Parathyroid adenoma (tissue), 2 donors: Measurements from ENCODE around the gene TTYH2.
"Not testable (repeated sequence)": the region's sequence is repeated elsewhere in the genome, so short reads cannot be mapped to it uniquely, and the experiment has no call there.

Experiments used
- H2AFZ ChIP-seq: fragments of 300-600 bp; sonication (generic); one replicate; pipeline ENCODE4 v1.7.0; 2017; ENCODE audit warnings: antibody characterized with exemption, mild to moderate bottlenecking
- H3K27ac ChIP-seq: fragments of 300-600 bp; sonication (generic); one replicate; pipeline ENCODE4 v1.7.0; 2017
- H3K27me3 ChIP-seq: fragments of 300-600 bp; sonication (generic); one replicate; pipeline ENCODE4 v1.7.0; 2017; ENCODE audit warnings: low read length; ENCODE audit not compliant: control insufficient read depth, insufficient read depth
- H3K36me3 ChIP-seq: fragments of 300-600 bp; sonication (generic); one replicate; pipeline ENCODE4 v1.7.0; 2017; ENCODE audit warnings: low read length; ENCODE audit not compliant: control insufficient read depth, insufficient read depth
- H3K4me1 ChIP-seq: fragments of 300-600 bp; sonication (generic); one replicate; pipeline ENCODE4 v1.7.0; 2017; ENCODE audit warnings: control low read depth
- H3K4me2 ChIP-seq: fragments of 300-600 bp; sonication (generic); one replicate; pipeline ENCODE4 v1.7.0; 2017; ENCODE audit warnings: low read length
- H3K4me3 ChIP-seq: fragments of 300-600 bp; sonication (generic); one replicate; pipeline ENCODE4 v1.7.0; 2017; ENCODE audit warnings: low read depth, low read length
- H3K79me2 ChIP-seq: fragments of 300-600 bp; sonication (generic); one replicate; pipeline ENCODE4 v1.7.0; 2017; ENCODE audit warnings: control low read depth
- H3K9ac ChIP-seq: fragments of 300-600 bp; sonication (generic); one replicate; pipeline ENCODE4 v1.7.0; 2017; ENCODE audit warnings: mild to moderate bottlenecking
- H3K9me3 ChIP-seq: fragments of 300-600 bp; sonication (generic); one replicate; pipeline ENCODE4 v1.7.0; 2017; ENCODE audit warnings: low read length; ENCODE audit not compliant: control insufficient read depth
- CTCF ChIP-seq: fragments of 300-600 bp; sonication (generic); IDR thresholded peaks from one replicate; pipeline ENCODE4 v1.7.0; 2017; ENCODE audit warnings: antibody characterized with exemption, mild to moderate bottlenecking
- donor health status: primary hyperparathyroidism.

The TTYH2 gene

GRCh38 chr17:74259667-74260524 lies 46.5 kb downstream of the TTYH2 start:
- no peak overlapping the region for H3K27ac ChIP-seq
- H3K36me3 ChIP-seq: no peaks in the 10 kb centered on the region
- H3K9me3 ChIP-seq: no peaks in the 10 kb centered on the region
- no peak for TF ChIP-seq CTCF
- H3K4me2 ChIP-seq: no peak overlapping the region
- H3K4me3 ChIP-seq: no peak overlapping the region
- H2AFZ ChIP-seq: no peak overlapping the region
- H3K9ac ChIP-seq: no peak overlapping the region
- no peaks in the 10 kb centered on the region for H3K4me1 ChIP-seq
- H3K27me3 ChIP-seq: no peaks in the 10 kb centered on the region
- no peaks in the 10 kb centered on the region for H3K79me2 ChIP-seq

GRCh38 chr17:74260525-74260850 lies 47.1 kb downstream of the TTYH2 start:
- no peak for TF ChIP-seq CTCF
- Histone ChIP-seq H3K4me2 (no peak overlapping the region), H3K27me3 (no peaks in the 10 kb centered on the region), H3K79me2 (no peaks in the 10 kb centered on the region), H3K4me3 (no peak overlapping the region), H3K4me1 (no peaks in the 10 kb centered on the region), H3K36me3 (no peaks in the 10 kb centered on the region), H3K9me3 (no peaks in the 10 kb centered on the region), H3K9ac (no peak overlapping the region), H2AFZ (no peak overlapping the region), H3K27ac (no peak overlapping the region)

- Histone ChIP-seq H3K4me1 (no peaks in the 10 kb centered on the region), H3K36me3 (no peaks in the 10 kb centered on the region), H3K9me3 (no peaks in the 10 kb centered on the region), H3K79me2 (no peaks in the 10 kb centered on the region), H3K27me3 (no peaks in the 10 kb centered on the region), H3K4me3 (no peak overlapping the region), H3K9ac (no peak overlapping the region), H3K27ac (no peak overlapping the region), H2AFZ (no peak overlapping the region), H3K4me2 (no peak overlapping the region)
- no peak for TF ChIP-seq CTCF
These were observed 49.2 kb downstream of the TTYH2 start for GRCh38 chr17:74262601-74263000.

- H3K27me3 ChIP-seq, H3K9ac ChIP-seq, H3K4me3 ChIP-seq, H3K27ac ChIP-seq, H3K9me3 ChIP-seq, H3K36me3 ChIP-seq, H3K4me1 ChIP-seq, H3K79me2 ChIP-seq, H3K4me2 ChIP-seq, H2AFZ ChIP-seq: not testable (repeated sequence)
These were observed 53.7 kb downstream of the TTYH2 start for GRCh38 chr17:74267054-74267453.

GRCh38 chr17:74267579-74267978 lies 54.2 kb downstream of the TTYH2 start:
- no peak overlapping the region for H3K4me2 ChIP-seq
- H3K4me1 ChIP-seq: no peaks in the 10 kb centered on the region
- no peaks in the 10 kb centered on the region for H3K9me3 ChIP-seq
- no peaks in the 10 kb centered on the region for H3K36me3 ChIP-seq
- H3K9ac ChIP-seq: no peak overlapping the region
- H3K27me3 ChIP-seq: no peaks in the 10 kb centered on the region
- H3K79me2 ChIP-seq: no peaks in the 10 kb centered on the region
- no peak overlapping the region for H2AFZ ChIP-seq
- H3K27ac ChIP-seq: no peak overlapping the region
- no peak for TF ChIP-seq CTCF
- no peak overlapping the region for H3K4me3 ChIP-seq
